ENCODE data around the gene CHST6.
"Not testable (repeated sequence)": the region's sequence is repeated elsewhere in the genome, so short reads cannot be mapped to it uniquely, and the experiment has no call there.

The CHST6 gene

GRCh38 chr16:75532142-75532765, 37.0 kb upstream of the CHST6 start:
- H3K4me3 ChIP-seq: no peak overlapping the region
- no peak overlapping the region for H3K9ac ChIP-seq
- no peak overlapping the region for H3K4me2 ChIP-seq
- peaks cover 13% of the 10 kb centered on the region; the same call in 1 of the 2 replicates for H3K36me3 ChIP-seq
- H4K20me1 ChIP-seq: no peaks in the 10 kb centered on the region
- H3K4me1 ChIP-seq: peaks cover 16% of the 10 kb centered on the region
- TF ChIP-seq Cebpa-rat (IDR thresholded peaks at IDR 0.05): no peak
- H3K27me3 ChIP-seq: no peaks in the 10 kb centered on the region
- H3K27ac ChIP-seq: no peak overlapping the region
- H3K9me3 ChIP-seq: peaks cover 15% of the 10 kb centered on the region

GRCh38 chr16:75529959-75530358, 34.7 kb upstream of the CHST6 start:
- no peak for TF ChIP-seq Cebpa-rat (IDR thresholded peaks at IDR 0.05)
- H3K9me3 ChIP-seq: peaks cover 15% of the 10 kb centered on the region
- no peak overlapping the region for H3K27ac ChIP-seq
- peaks cover 13% of the 10 kb centered on the region; the same call in 1 of the 2 replicates for H3K36me3 ChIP-seq
- H3K4me2 ChIP-seq: no peak overlapping the region
- H3K4me3 ChIP-seq: no peak overlapping the region
- H3K9ac ChIP-seq: no peak overlapping the region
- no peaks in the 10 kb centered on the region for H4K20me1 ChIP-seq
- H3K4me1 ChIP-seq: peaks cover 11% of the 10 kb centered on the region
- H3K27me3 ChIP-seq: no peaks in the 10 kb centered on the region

GRCh38 chr16:75529056-75529905, 34.0 kb upstream of the CHST6 start:
- no peaks in the 10 kb centered on the region for H3K27me3 ChIP-seq
- no peak for TF ChIP-seq Cebpa-rat (IDR thresholded peaks at IDR 0.05)
- no peak overlapping the region for H3K4me3 ChIP-seq

GRCh38 chr16:75527825-75528299, 32.6 kb upstream of the CHST6 start:
- no peak for TF ChIP-seq Cebpa-rat (IDR thresholded peaks at IDR 0.05)
- Histone ChIP-seq H4K20me1 (no peaks in the 10 kb centered on the region), H3K9me3 (peaks cover 15% of the 10 kb centered on the region), H3K36me3 (peaks cover 13% of the 10 kb centered on the region; the same call in 1 of the 2 replicates), H3K4me3 (no peak overlapping the region), H3K27ac (no peak overlapping the region), H3K27me3 (no peaks in the 10 kb centered on the region), H3K4me2 (no peak overlapping the region), H3K9ac (no peak overlapping the region), H3K4me1 (no peaks in the 10 kb centered on the region)

More at GRCh38 chr16:75529056-75529905, 34.0 kb upstream of the CHST6 start:
- H3K4me2 ChIP-seq: no peak overlapping the region
- no peaks in the 10 kb centered on the region for H4K20me1 ChIP-seq
- peaks cover 4% of the 10 kb centered on the region for H3K4me1 ChIP-seq
- no peak overlapping the region for H3K9ac ChIP-seq
- peaks cover 15% of the 10 kb centered on the region for H3K9me3 ChIP-seq
- no peak overlapping the region for H3K27ac ChIP-seq
- peaks cover 13% of the 10 kb centered on the region; the same call in 1 of the 2 replicates for H3K36me3 ChIP-seq

- H3K9ac ChIP-seq: no peak overlapping the region
- H3K27ac ChIP-seq: no peak overlapping the region
- no peaks in the 10 kb centered on the region for H3K4me1 ChIP-seq
- no peak for TF ChIP-seq Cebpa-rat (IDR thresholded peaks at IDR 0.05)
- peaks cover 13% of the 10 kb centered on the region; the same call in 1 of the 2 replicates for H3K36me3 ChIP-seq
- no peaks in the 10 kb centered on the region for H4K20me1 ChIP-seq
- no peak overlapping the region for H3K4me3 ChIP-seq
- no peak overlapping the region for H3K4me2 ChIP-seq
- H3K27me3 ChIP-seq: no peaks in the 10 kb centered on the region
- H3K9me3 ChIP-seq: peaks cover 15% of the 10 kb centered on the region
Measured at GRCh38 chr16:75526032-75526790, 31.0 kb upstream of the CHST6 start.

GRCh38 chr16:75519175-75519574, 23.9 kb upstream of the CHST6 start:
- Histone ChIP-seq H3K4me1 (peaks cover 11% of the 10 kb centered on the region), H3K4me3 (no peak overlapping the region), H3K27ac (no peak overlapping the region), H3K27me3 (no peaks in the 10 kb centered on the region), H3K36me3 (no peaks in the 10 kb centered on the region), H3K4me2 (no peak overlapping the region), H3K9ac (no peak overlapping the region), H4K20me1 (no peaks in the 10 kb centered on the region), H3K9me3 (peaks cover 5% of the 10 kb centered on the region; the same call in 1 of the 2 replicates)
- no peak for TF ChIP-seq Cebpa-rat (IDR thresholded peaks at IDR 0.05)

GRCh38 chr16:75516189-75516966, 21.1 kb upstream of the CHST6 start:
- not testable (repeated sequence) for H3K36me3 ChIP-seq, H4K20me1 ChIP-seq, H3K9me3 ChIP-seq, H3K27me3 ChIP-seq
- H3K4me1 ChIP-seq: peaks cover 21% of the 10 kb centered on the region
- H3K9ac ChIP-seq: peak overlapping the region; percentile 92
- peak overlapping the region; percentile 90 for H3K4me3 ChIP-seq
- peak overlapping the region; percentile 94 for H3K27ac ChIP-seq
- H3K4me2 ChIP-seq: peak overlapping the region; percentile 97

GRCh38 chr16:75514296-75514695, 19.1 kb upstream of the CHST6 start:
- Histone ChIP-seq H3K27me3 (no peaks in the 10 kb centered on the region), H3K4me2 (no peak overlapping the region), H3K36me3 (no peaks in the 10 kb centered on the region), H3K9ac (no peak overlapping the region), H3K4me3 (no peak overlapping the region), H3K9me3 (peaks cover 11% of the 10 kb centered on the region), H3K4me1 (peaks cover 21% of the 10 kb centered on the region), H4K20me1 (no peaks in the 10 kb centered on the region), H3K27ac (no peak overlapping the region)
- TF ChIP-seq Cebpa-rat (IDR thresholded peaks at IDR 0.05): no peak

- H3K27me3 ChIP-seq: no peaks in the 10 kb centered on the region
- H3K9ac ChIP-seq: no peak overlapping the region
- H3K9me3 ChIP-seq: peaks cover 43% of the 10 kb centered on the region
- H3K36me3 ChIP-seq: no peaks in the 10 kb centered on the region
- no peaks in the 10 kb centered on the region for H4K20me1 ChIP-seq
- no peak for TF ChIP-seq Cebpa-rat (IDR thresholded peaks at IDR 0.05)
- H3K4me3 ChIP-seq: no peak overlapping the region
- H3K27ac ChIP-seq: peak overlapping the region; percentile 65
- peak overlapping the region; percentile 66 for H3K4me2 ChIP-seq
- H3K4me1 ChIP-seq: peaks cover 68% of the 10 kb centered on the region
Measured at GRCh38 chr16:75506574-75506973, 11.3 kb upstream of the CHST6 start.

Measured in BLaER1 (cell line).